Stimulated activated CD4-positive, alpha-beta T cell treated with anti-CD3 and anti-CD28 coated beads, Interleukin-12 subunit alpha, Interleukin-12 subunit beta, amount 100 ng/mL, for 48 hours (primary cell): ENCODE measurements around the gene RUNX1.

ENCODE experiments used
- DNase-seq, 3 donors: peaks; one replicate each; pipeline ENCODE4 v3.0.0-alpha.2; 2020; ENCODE audit warnings: low read depth in 2 of 3, low spot score in 1 of 3

The RUNX1 gene

GRCh38 chr21:34949499-34949898 is 99.6 kb downstream of the RUNX1 start:
- no peak for DNase-seq

GRCh38 chr21:34949030-34949429 is 100.1 kb downstream of the RUNX1 start:
- no peak for DNase-seq

GRCh38 chr21:34948157-34948556 is 100.9 kb downstream of the RUNX1 start:
- no peak for DNase-seq

- DNase-seq, result no peak
Observed at GRCh38 chr21:34946916-34947534, 102.1 kb downstream of the RUNX1 start.

GRCh38 chr21:34946385-34946840 is 102.7 kb downstream of the RUNX1 start:
- DNase-seq, result no peak

- DNase-seq, result no peak
Observed at GRCh38 chr21:34945288-34945687, 103.8 kb downstream of the RUNX1 start.

GRCh38 chr21:34944015-34944755 is 104.9 kb downstream of the RUNX1 start:
- no peak for DNase-seq

GRCh38 chr21:34942911-34943310 is 106.2 kb downstream of the RUNX1 start:
- DNase-seq, result no peak

- no peak for DNase-seq
Observed at GRCh38 chr21:34941162-34941561, 107.9 kb downstream of the RUNX1 start.

- DNase-seq, result no peak
Observed at GRCh38 chr21:34939673-34940331, 109.3 kb downstream of the RUNX1 start.

- DNase-seq, result no peak
Observed at GRCh38 chr21:34938089-34938764, 110.9 kb downstream of the RUNX1 start.

- DNase-seq, result no peak
Observed at GRCh38 chr21:34936883-34937563, 112.1 kb downstream of the RUNX1 start.

- no peak for DNase-seq
Observed at GRCh38 chr21:34936371-34936789, 112.7 kb downstream of the RUNX1 start.

GRCh38 chr21:34935898-34936297 is 113.2 kb downstream of the RUNX1 start:
- DNase-seq, result no peak

- DNase-seq, result no peak
Observed at GRCh38 chr21:34935452-34935851, 113.7 kb downstream of the RUNX1 start.

GRCh38 chr21:34934350-34934749 is 114.8 kb downstream of the RUNX1 start:
- no peak for DNase-seq

- no peak for DNase-seq
Observed at GRCh38 chr21:34933609-34934335, 115.3 kb downstream of the RUNX1 start.

GRCh38 chr21:34932233-34932632 is 116.9 kb downstream of the RUNX1 start:
- no peak for DNase-seq

GRCh38 chr21:34930971-34931370 is 118.1 kb downstream of the RUNX1 start:
- no peak for DNase-seq

- no peak for DNase-seq
Observed at GRCh38 chr21:34928637-34929036, 120.5 kb downstream of the RUNX1 start.
